GM23338 (cell line): ENCODE measurements around the gene CYFIP2. TPM values are rescaled to one million over a fixed set of nuclear protein-coding genes. Genes with fewer than 3 reads are reported as not detected.

ENCODE experiments used
- ATAC-seq: fragments of 200-7000 bp; cut with Tn5 transposase; 3 replicates; pipeline ENCODE4 v1.9.1; 2020
- DNase-seq: peaks from one replicate; pipeline ENCODE4 v3.0.0-alpha.2; 2015; ENCODE audit warnings: low spot score
- H2AFZ ChIP-seq: fragments of 200-600 bp; sonication (generic); 2 replicates; pipeline ENCODE4 v1.8.0; 2016; ENCODE audit warnings: antibody characterized with exemption, mild to moderate bottlenecking, moderate library complexity
- H3F3A ChIP-seq: fragments of 200-600 bp; sonication (generic); replicated peaks from 2 replicates; pipeline ENCODE4 v1.8.0; 2017; ENCODE audit warnings: antibody characterized with exemption, mixed run types, low read depth
- H3K27ac ChIP-seq: fragments of 200-600 bp; sonication (generic); 2 replicates; pipeline ENCODE4 v1.6.1; 2016; ENCODE audit warnings: low read depth
- H3K27me3 ChIP-seq: fragments of 200-600 bp; sonication (generic); 2 replicates; pipeline ENCODE4 v1.8.0; 2016; ENCODE audit warnings: mild to moderate bottlenecking, mixed run types, moderate library complexity; ENCODE audit not compliant: insufficient read depth
- H3K36me3 ChIP-seq: fragments of 200-600 bp; sonication (generic); 2 replicates; pipeline ENCODE4 v1.8.0; 2016; ENCODE audit warnings: mild to moderate bottlenecking; ENCODE audit not compliant: insufficient read depth
- H3K4me1 ChIP-seq: fragments of 200-600 bp; sonication (generic); 2 replicates; pipeline ENCODE4 v1.8.0; 2016; ENCODE audit warnings: mild to moderate bottlenecking, moderate library complexity; ENCODE audit not compliant: insufficient read depth
- H3K4me2 ChIP-seq: fragments of 200-600 bp; sonication (generic); 2 replicates; pipeline ENCODE4 v1.7.1; 2017; ENCODE audit warnings: mixed run types
- H3K4me3 ChIP-seq: fragments of 200-600 bp; sonication (generic); 2 replicates; pipeline ENCODE4 v1.6.1; 2016; ENCODE audit warnings: mixed run types
- H3K79me2 ChIP-seq: fragments of 200-600 bp; sonication (generic); replicated peaks from 2 replicates; pipeline ENCODE4 v1.8.0; 2017; ENCODE audit warnings: mild to moderate bottlenecking; ENCODE audit not compliant: insufficient read depth
- H3K9me2 ChIP-seq: fragments of 200-600 bp; sonication (generic); 2 replicates; pipeline ENCODE4 v1.8.0; 2017; ENCODE audit not compliant: insufficient read depth
- H4K20me1 ChIP-seq: fragments of 200-600 bp; sonication (generic); replicated peaks from 2 replicates; pipeline ENCODE4 v1.8.0; 2017; ENCODE audit warnings: mild to moderate bottlenecking; ENCODE audit not compliant: insufficient read depth
- H3K27ac Mint-ChIP-seq: 2 replicates; pipeline ENCODE4 v1.8.0; 2020; ENCODE audit warnings: inconsistent platforms, mild to moderate bottlenecking, moderate library complexity, mixed read lengths
- H3K27me3 Mint-ChIP-seq: 3 replicates; pipeline ENCODE4 v1.8.0; 2022; ENCODE audit warnings: low read depth, mild to moderate bottlenecking, moderate library complexity, mixed read lengths, inconsistent platforms; ENCODE audit not compliant: insufficient read depth, poor library complexity
- H3K36me3 Mint-ChIP-seq: 3 replicates; pipeline ENCODE4 v1.8.0; 2021; ENCODE audit warnings: low read depth, mild to moderate bottlenecking, inconsistent platforms, moderate library complexity, mixed read lengths
- H3K4me1 Mint-ChIP-seq: 3 replicates; pipeline ENCODE4 v1.8.0; 2020; ENCODE audit warnings: mild to moderate bottlenecking, inconsistent platforms, mixed read lengths
- H3K4me3 Mint-ChIP-seq: 3 replicates; pipeline ENCODE4 v1.8.0; 2021; ENCODE audit warnings: moderate library complexity, mild to moderate bottlenecking, inconsistent platforms, mixed read lengths
- H3K9me3 Mint-ChIP-seq: 3 replicates; pipeline ENCODE4 v1.8.0; 2020; ENCODE audit warnings: moderate library complexity, mild to moderate bottlenecking, inconsistent platforms, mixed read lengths
- CREB1 ChIP-seq: fragments of 250-450 bp; sonication (Bioruptor Pico); IDR thresholded peaks from 2 replicates; pipeline ENCODE4 v1.5.0; 2020; ENCODE audit warnings: low read depth, mild to moderate bottlenecking, moderate library complexity
- CTCF ChIP-seq, 2 experiments: fragments of 200-600 bp in 1 of 2; sonication (generic) in 1 of 2; conservative IDR thresholded peaks; 2 replicates each; pipeline versions ENCODE4 v1.5.1 to v1.6.1; 2016 to 2017; ENCODE audit warnings: antibody characterized with exemption in 2 of 2, low read depth in 2 of 2, mild to moderate bottlenecking in 2 of 2, moderate library complexity in 1 of 2
- ETS1 ChIP-seq: IDR thresholded peaks from 2 replicates; pipeline ENCODE4 v1.6.1; 2016; ENCODE audit warnings: antibody characterized with exemption
- EZH2 ChIP-seq: fragments of 200-600 bp; sonication (generic); IDR thresholded peaks from one replicate; pipeline ENCODE4 v1.8.0; 2017; ENCODE audit warnings: antibody characterized with exemption, mild to moderate bottlenecking, low read depth; ENCODE audit not compliant: unreplicated experiment
- EZH2phosphoT487 ChIP-seq: fragments of 200-600 bp; sonication (generic); IDR thresholded peaks from one replicate; pipeline ENCODE4 v1.8.1; 2018; ENCODE audit warnings: antibody characterized with exemption; ENCODE audit not compliant: unreplicated experiment
- JUNB ChIP-seq: IDR thresholded peaks from one replicate; pipeline ENCODE4 v1.6.1; 2016; ENCODE audit warnings: antibody characterized with exemption; ENCODE audit not compliant: unreplicated experiment
- NANOG ChIP-seq: IDR thresholded peaks from 2 replicates; pipeline ENCODE4 v1.6.1; 2016; ENCODE audit warnings: antibody characterized with exemption, borderline replicate concordance
- POLR2AphosphoS5 ChIP-seq: IDR thresholded peaks from 2 replicates; pipeline ENCODE4 v1.6.1; 2016; ENCODE audit warnings: antibody characterized with exemption, low read depth
- REST ChIP-seq: IDR thresholded peaks from one replicate; pipeline ENCODE4 v1.6.1; 2018; ENCODE audit warnings: antibody characterized with exemption; ENCODE audit not compliant: unreplicated experiment
- STAT1 ChIP-seq: IDR thresholded peaks from one replicate; pipeline ENCODE4 v1.6.1; 2016; ENCODE audit warnings: antibody characterized with exemption; ENCODE audit not compliant: unreplicated experiment
- ZNF114 ChIP-seq: fragments of 250-450 bp; sonication (Bioruptor Pico); IDR thresholded peaks from 2 replicates; pipeline ENCODE4 v1.5.0; 2020; ENCODE audit warnings: mild to moderate bottlenecking, moderate library complexity
- ZNF331 ChIP-seq: fragments of 250-450 bp; sonication (Bioruptor Pico); IDR thresholded peaks from 2 replicates; pipeline ENCODE4 v1.5.0; 2020; ENCODE audit warnings: low read depth, mild to moderate bottlenecking, moderate library complexity
- ZNF462 ChIP-seq: fragments of 250-450 bp; sonication (Bioruptor Pico); IDR thresholded peaks from 2 replicates; pipeline ENCODE4 v1.5.0; 2020; ENCODE audit warnings: mild to moderate bottlenecking, moderate library complexity
- polyA plus RNA-seq: library from polyadenylated mRNA; unstranded; fragments of >200 nt; fragmentation: Nextera tagmentation; extraction: Ambion mirVana; gene quantifications from 2 replicates; pipeline ENCODE4 v1.2.1, GENCODE V29; 2016
- total RNA-seq: library from RNA; depleted of rRNA; stranded (reverse); fragments of >200 nt; shearing (Covaris generic); gene quantifications from 2 replicates; pipeline ENCODE4 v1.2.3, GENCODE V29; 2014

CYFIP2 gene
- total and polyA plus RNA-seq, 2 experiments from 2014 or later = 54.1 to 98.4 TPM

- H3K4me3 ChIP-seq = no peak overlapping the region
- Mint-ChIP-seq H3K4me1 (peaks cover 7% of the 10 kb centered on the region), H3K4me3 (no peak overlapping the region), H3K36me3 (no peaks in the 10 kb centered on the region), H3K9me3 (no peaks in the 10 kb centered on the region), H3K27me3 (peaks cover 2% of the 10 kb centered on the region), H3K27ac (no peak overlapping the region)
- TF ChIP-seq REST = no peak
- no peak for TF ChIP-seq CTCF (conservative IDR thresholded peaks at IDR 0.05; ENCODE audit: low read depth in 2 of 2)
- TF ChIP-seq ZNF331 (CRISPR knock-in tag) = no peak
- TF ChIP-seq JUNB = no peak
- TF ChIP-seq ETS1 = no peak
- TF ChIP-seq ZNF114 (CRISPR knock-in tag) = no peak
- no peak for TF ChIP-seq NANOG
- TF ChIP-seq CREB1 = no peak
- no peak for TF ChIP-seq POLR2AphosphoS5
- TF ChIP-seq EZH2 = no peak
- TF ChIP-seq EZH2phosphoT487 = no peak
- TF ChIP-seq ZNF462 (CRISPR knock-in tag) = no peak
- TF ChIP-seq STAT1 = no peak
- H2AFZ ChIP-seq = no peak overlapping the region
- ATAC-seq (no peak), DNase-seq (no peak)
- H3K4me1 ChIP-seq = no peaks in the 10 kb centered on the region
- H4K20me1 ChIP-seq = no peaks in the 10 kb centered on the region
- H3K79me2 ChIP-seq = no peaks in the 10 kb centered on the region
- no peaks in the 10 kb centered on the region for H3K27me3 ChIP-seq
- H3F3A ChIP-seq = no peaks in the 10 kb centered on the region
- no peak overlapping the region for H3K4me2 ChIP-seq
- no peak overlapping the region for H3K27ac ChIP-seq
- no peaks in the 10 kb centered on the region for H3K36me3 ChIP-seq
- no peaks in the 10 kb centered on the region for H3K9me2 ChIP-seq
Measured at GRCh38 chr5:157247267-157247666, 18.7 kb upstream of the CYFIP2 start.
